Fibroblast of the conjunctiva (primary cell): Measurements from ENCODE around the gene SRSF7.

Experiments used
- DNase-seq: peaks from one replicate; pipeline ENCODE4 v3.0.0-alpha.2; 2010; ENCODE audit warnings: low read depth

SRSF7 gene

GRCh38 chr2:38754049-38754448 lies 2.9 kb upstream of the SRSF7 start:
- DNase-seq = no peak

GRCh38 chr2:38751596-38752410 lies 642 bp upstream of the SRSF7 start:
- DNase-seq = no peak

GRCh38 chr2:38750011-38750890 lies 910 bp downstream of the SRSF7 start:
- no peak for DNase-seq

GRCh38 chr2:38748943-38749804 lies 2.0 kb downstream of the SRSF7 start:
- DNase-seq = no peak

- DNase-seq = no peak
Measured at GRCh38 chr2:38748391-38748790, 2.8 kb downstream of the SRSF7 start.

- no peak for DNase-seq
Measured at GRCh38 chr2:38747819-38748218, 3.3 kb downstream of the SRSF7 start.

- DNase-seq = no peak
Measured at GRCh38 chr2:38747007-38747424, 4.1 kb downstream of the SRSF7 start.

- no peak for DNase-seq
Measured at GRCh38 chr2:38745267-38745666, 5.9 kb downstream of the SRSF7 start.

- no peak for DNase-seq
Measured at GRCh38 chr2:38744399-38744780, 6.8 kb downstream of the SRSF7 start.

GRCh38 chr2:38743672-38744398 lies 7.3 kb downstream of the SRSF7 start:
- no peak for DNase-seq

GRCh38 chr2:38742797-38743559 lies 8.2 kb downstream of the SRSF7 start:
- no peak for DNase-seq

GRCh38 chr2:38740851-38741731 lies 10.1 kb downstream of the SRSF7 start:
- DNase-seq = no peak

GRCh38 chr2:38739524-38739923 lies 11.6 kb downstream of the SRSF7 start:
- DNase-seq = no peak

GRCh38 chr2:38737925-38738324 lies 13.2 kb downstream of the SRSF7 start:
- no peak for DNase-seq

GRCh38 chr2:38737000-38737698 lies 14.0 kb downstream of the SRSF7 start:
- peak; percentile 26 for DNase-seq

- DNase-seq = no peak
Measured at GRCh38 chr2:38735999-38736320, 15.2 kb downstream of the SRSF7 start.

GRCh38 chr2:38734299-38735058 lies 16.7 kb downstream of the SRSF7 start:
- DNase-seq = no peak

GRCh38 chr2:38733300-38733971 lies 17.7 kb downstream of the SRSF7 start:
- DNase-seq = no peak
